ENCODE data around the gene ROBO2.

The ROBO2 gene

DNA sequence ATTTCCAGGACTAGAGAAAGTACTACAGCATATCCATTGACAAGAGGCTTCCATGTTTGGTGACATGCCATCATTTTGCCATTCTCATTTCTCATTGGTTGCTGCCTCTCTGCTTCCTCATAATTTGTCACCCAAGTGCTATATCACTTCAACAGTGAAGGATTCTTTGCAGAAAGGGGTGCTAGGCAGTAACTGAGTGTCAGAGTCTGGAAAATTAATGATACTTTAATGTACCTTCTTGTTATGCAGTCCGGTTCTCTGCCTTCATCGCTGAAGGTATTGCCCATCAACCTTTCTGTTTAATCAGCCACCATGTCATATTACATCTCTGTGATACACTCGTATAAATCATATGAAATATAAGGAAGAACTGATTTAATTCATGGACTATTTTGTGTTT lies 550.3 kb downstream of the ROBO2 start:
- H3K4me1 ChIP-seq (ENCODE audit: control insufficient read depth, insufficient read depth, low read length, poor library complexity, severe bottlenecking) = no peaks in the 10 kb centered on the region
- no peaks in the 10 kb centered on the region for H3K36me3 ChIP-seq (ENCODE audit: control insufficient read depth, insufficient read depth, low read length)
- H3K4me3 ChIP-seq (ENCODE audit: insufficient read depth, low read depth, low read length, poor library complexity, severe bottlenecking) = no peak overlapping the region
- H3K27ac ChIP-seq (ENCODE audit: insufficient read depth, low read length, poor library complexity, severe bottlenecking) = no peak overlapping the region
- no peak for DNase-seq
- no peaks in the 10 kb centered on the region for H3K9me3 ChIP-seq (ENCODE audit: control insufficient read depth, low read length)
- H3K27me3 ChIP-seq (replicated peaks; ENCODE audit: control insufficient read depth, insufficient read depth, low read length, poor library complexity, severe bottlenecking) = no peaks in the 10 kb centered on the region

DNA sequence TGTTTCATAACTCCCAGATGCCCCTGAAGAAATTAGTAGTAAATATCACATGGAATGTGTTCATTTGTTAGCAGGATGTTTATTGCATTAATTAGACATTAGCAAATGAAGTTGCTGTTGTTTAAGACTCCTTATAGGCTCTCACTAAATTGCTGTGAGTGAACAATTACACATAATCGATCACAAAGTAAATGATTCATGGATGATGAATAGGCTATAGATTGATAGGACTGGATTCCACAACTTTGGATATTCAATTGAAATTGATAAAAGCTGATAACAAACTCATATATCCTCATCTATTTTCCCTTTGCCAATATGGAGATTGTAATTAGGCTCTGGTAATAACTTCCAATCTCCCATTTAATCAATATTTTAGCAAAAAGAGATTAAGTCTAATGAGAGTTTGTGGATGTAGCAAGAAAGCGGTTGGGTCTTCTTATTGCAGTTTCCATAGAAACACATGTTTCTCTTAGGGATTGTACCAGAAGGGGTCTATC lies 555.5 kb downstream of the ROBO2 start:
- Histone ChIP-seq H3K4me1 (ENCODE audit: control insufficient read depth, insufficient read depth, low read length, poor library complexity, severe bottlenecking) (no peaks in the 10 kb centered on the region), H3K27me3 (replicated peaks; ENCODE audit: control insufficient read depth, insufficient read depth, low read length, poor library complexity, severe bottlenecking) (no peaks in the 10 kb centered on the region), H3K36me3 (ENCODE audit: control insufficient read depth, insufficient read depth, low read length) (no peaks in the 10 kb centered on the region), H3K27ac (ENCODE audit: insufficient read depth, low read length, poor library complexity, severe bottlenecking) (no peak overlapping the region), H3K9me3 (ENCODE audit: control insufficient read depth, low read length) (no peaks in the 10 kb centered on the region), H3K4me3 (ENCODE audit: insufficient read depth, low read depth, low read length, poor library complexity, severe bottlenecking) (no peak overlapping the region)
- DNase-seq = no peak

GRCh38 chr3:77599948-77600347 lies 560.0 kb downstream of the ROBO2 start:
- Histone ChIP-seq H3K4me1 (ENCODE audit: control insufficient read depth, insufficient read depth, low read length, poor library complexity, severe bottlenecking) (no peaks in the 10 kb centered on the region), H3K4me3 (ENCODE audit: insufficient read depth, low read depth, low read length, poor library complexity, severe bottlenecking) (no peak overlapping the region), H3K27me3 (replicated peaks; ENCODE audit: control insufficient read depth, insufficient read depth, low read length, poor library complexity, severe bottlenecking) (no peaks in the 10 kb centered on the region), H3K27ac (ENCODE audit: insufficient read depth, low read length, poor library complexity, severe bottlenecking) (no peak overlapping the region), H3K9me3 (ENCODE audit: control insufficient read depth, low read length) (no peaks in the 10 kb centered on the region), H3K36me3 (ENCODE audit: control insufficient read depth, insufficient read depth, low read length) (no peaks in the 10 kb centered on the region)
- DNase-seq = no peak

DNA sequence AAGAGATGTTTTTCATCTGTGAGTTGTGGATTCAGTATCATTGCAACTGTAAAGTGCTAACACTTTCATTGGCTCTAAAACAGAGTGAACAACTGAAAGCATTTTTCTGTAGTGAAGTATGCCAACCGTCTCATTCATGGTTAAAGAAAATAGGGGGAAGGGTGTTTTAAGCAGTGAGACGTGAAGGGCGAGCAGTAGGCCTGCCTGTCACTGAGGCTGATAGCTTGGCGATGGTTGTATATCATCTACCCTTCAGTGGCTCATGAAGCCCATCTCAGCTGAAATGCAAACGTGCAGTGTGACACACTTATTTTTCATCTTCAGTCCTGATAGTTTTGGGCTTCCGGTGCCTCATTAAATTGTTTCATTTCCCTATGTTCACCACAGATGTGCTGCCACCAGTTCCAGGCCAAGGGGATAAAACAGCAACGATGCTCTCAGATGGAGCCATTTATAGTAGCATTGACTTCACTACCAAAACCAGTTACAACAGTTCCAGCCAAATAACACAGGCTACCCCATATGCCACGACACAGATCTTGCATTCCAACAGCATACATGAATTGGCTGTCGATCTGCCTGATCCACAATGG lies 562.0 kb downstream of the ROBO2 start:
- no peak overlapping the region for H3K4me3 ChIP-seq (ENCODE audit: insufficient read depth, low read depth, low read length, poor library complexity, severe bottlenecking)
- H3K27me3 ChIP-seq (replicated peaks; ENCODE audit: control insufficient read depth, insufficient read depth, low read length, poor library complexity, severe bottlenecking) = no peaks in the 10 kb centered on the region
- no peak overlapping the region for H3K27ac ChIP-seq (ENCODE audit: insufficient read depth, low read length, poor library complexity, severe bottlenecking)
- no peaks in the 10 kb centered on the region for H3K9me3 ChIP-seq (ENCODE audit: control insufficient read depth, low read length)
- no peaks in the 10 kb centered on the region for H3K4me1 ChIP-seq (ENCODE audit: control insufficient read depth, insufficient read depth, low read length, poor library complexity, severe bottlenecking)
- no peak for DNase-seq
- no peaks in the 10 kb centered on the region for H3K36me3 ChIP-seq (ENCODE audit: control insufficient read depth, insufficient read depth, low read length)

DNA sequence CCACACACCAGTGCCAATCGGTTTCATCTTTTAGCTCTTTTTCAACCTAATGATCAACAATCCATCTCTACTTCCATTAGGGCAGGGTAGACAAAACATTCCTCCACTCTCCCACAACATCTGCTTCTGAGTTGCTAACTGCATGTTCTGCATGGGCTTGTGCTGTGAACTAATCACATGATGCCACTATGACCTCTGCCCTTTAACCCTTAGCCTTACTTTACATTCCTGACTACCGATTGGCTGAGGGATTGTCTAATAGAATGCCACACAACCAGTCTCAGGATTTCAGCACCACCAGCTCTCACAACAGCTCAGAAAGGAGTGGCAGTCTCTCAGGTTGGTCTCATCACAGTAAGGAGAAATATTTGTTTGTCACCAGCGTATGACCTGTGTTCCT lies 562.8 kb downstream of the ROBO2 start:
- Histone ChIP-seq H3K36me3 (ENCODE audit: control insufficient read depth, insufficient read depth, low read length) (no peaks in the 10 kb centered on the region), H3K9me3 (ENCODE audit: control insufficient read depth, low read length) (no peaks in the 10 kb centered on the region), H3K27ac (ENCODE audit: insufficient read depth, low read length, poor library complexity, severe bottlenecking) (no peak overlapping the region), H3K27me3 (replicated peaks; ENCODE audit: control insufficient read depth, insufficient read depth, low read length, poor library complexity, severe bottlenecking) (no peaks in the 10 kb centered on the region), H3K4me3 (ENCODE audit: insufficient read depth, low read depth, low read length, poor library complexity, severe bottlenecking) (no peak overlapping the region), H3K4me1 (ENCODE audit: control insufficient read depth, insufficient read depth, low read length, poor library complexity, severe bottlenecking) (no peaks in the 10 kb centered on the region)
- no peak for DNase-seq

DNA sequence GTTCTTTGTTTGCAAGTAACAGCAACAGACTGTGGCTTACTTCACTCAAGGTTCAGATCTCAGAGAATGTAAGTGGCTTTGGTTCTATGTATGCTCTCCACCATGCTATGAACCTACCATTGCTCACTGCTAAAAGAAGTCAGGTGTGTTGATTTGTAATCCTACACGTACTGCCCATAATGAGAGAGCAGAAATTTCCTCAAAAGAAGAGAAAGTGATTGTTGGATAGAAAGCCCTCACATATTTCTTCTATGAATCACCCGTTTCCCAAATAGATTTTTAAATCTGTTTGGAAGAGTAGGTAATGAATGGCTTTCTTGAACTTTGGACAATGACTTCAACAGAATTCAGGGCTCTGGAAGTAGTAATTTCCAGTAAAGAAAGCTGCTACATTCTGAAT lies 565.4 kb downstream of the ROBO2 start:
- no peaks in the 10 kb centered on the region for H3K4me1 ChIP-seq (ENCODE audit: control insufficient read depth, insufficient read depth, low read length, poor library complexity, severe bottlenecking)
- no peaks in the 10 kb centered on the region for H3K9me3 ChIP-seq (ENCODE audit: control insufficient read depth, low read length)
- H3K27ac ChIP-seq (ENCODE audit: insufficient read depth, low read length, poor library complexity, severe bottlenecking) = no peak overlapping the region
- no peaks in the 10 kb centered on the region for H3K36me3 ChIP-seq (ENCODE audit: control insufficient read depth, insufficient read depth, low read length)
- H3K4me3 ChIP-seq (ENCODE audit: insufficient read depth, low read depth, low read length, poor library complexity, severe bottlenecking) = no peak overlapping the region
- no peaks in the 10 kb centered on the region for H3K27me3 ChIP-seq (replicated peaks; ENCODE audit: control insufficient read depth, insufficient read depth, low read length, poor library complexity, severe bottlenecking)
- DNase-seq = no peak

DNA sequence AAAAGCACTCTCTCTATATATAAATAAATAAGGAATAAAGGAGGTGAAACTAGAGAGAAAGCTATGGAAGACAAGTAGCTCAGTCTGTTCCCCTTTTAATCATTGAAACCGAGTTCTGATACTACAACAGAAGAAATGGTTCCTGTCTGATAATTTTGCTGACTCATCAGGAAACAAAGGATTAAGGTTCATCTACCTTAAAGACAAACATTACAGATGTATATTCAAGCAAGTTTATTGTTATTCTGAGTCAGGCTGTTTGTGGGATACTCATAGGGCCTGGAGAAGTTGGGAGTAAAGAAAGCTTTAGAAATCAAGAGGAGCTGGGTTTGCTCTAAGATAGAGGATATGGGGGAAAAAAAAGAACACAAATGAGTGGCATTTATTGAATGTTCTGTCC lies 566.0 kb downstream of the ROBO2 start:
- no peaks in the 10 kb centered on the region for H3K4me1 ChIP-seq (ENCODE audit: control insufficient read depth, insufficient read depth, low read length, poor library complexity, severe bottlenecking)
- no peaks in the 10 kb centered on the region for H3K9me3 ChIP-seq (ENCODE audit: control insufficient read depth, low read length)
- no peaks in the 10 kb centered on the region for H3K27me3 ChIP-seq (replicated peaks; ENCODE audit: control insufficient read depth, insufficient read depth, low read length, poor library complexity, severe bottlenecking)
- no peaks in the 10 kb centered on the region for H3K36me3 ChIP-seq (ENCODE audit: control insufficient read depth, insufficient read depth, low read length)
- no peak for DNase-seq
- no peak overlapping the region for H3K4me3 ChIP-seq (ENCODE audit: insufficient read depth, low read depth, low read length, poor library complexity, severe bottlenecking)
- no peak overlapping the region for H3K27ac ChIP-seq (ENCODE audit: insufficient read depth, low read length, poor library complexity, severe bottlenecking)

- no peaks in the 10 kb centered on the region for H3K36me3 ChIP-seq (ENCODE audit: control insufficient read depth, insufficient read depth, low read length)
- no peaks in the 10 kb centered on the region for H3K9me3 ChIP-seq (ENCODE audit: control insufficient read depth, low read length)
- H3K4me3 ChIP-seq (ENCODE audit: insufficient read depth, low read depth, low read length, poor library complexity, severe bottlenecking) = no peak overlapping the region
- no peak for DNase-seq
- H3K27ac ChIP-seq (ENCODE audit: insufficient read depth, low read length, poor library complexity, severe bottlenecking) = no peak overlapping the region
- no peaks in the 10 kb centered on the region for H3K27me3 ChIP-seq (replicated peaks; ENCODE audit: control insufficient read depth, insufficient read depth, low read length, poor library complexity, severe bottlenecking)
- H3K4me1 ChIP-seq (ENCODE audit: control insufficient read depth, insufficient read depth, low read length, poor library complexity, severe bottlenecking) = no peaks in the 10 kb centered on the region
These were observed 566.5 kb downstream of the ROBO2 start for GRCh38 chr3:77606372-77606771.

DNA sequence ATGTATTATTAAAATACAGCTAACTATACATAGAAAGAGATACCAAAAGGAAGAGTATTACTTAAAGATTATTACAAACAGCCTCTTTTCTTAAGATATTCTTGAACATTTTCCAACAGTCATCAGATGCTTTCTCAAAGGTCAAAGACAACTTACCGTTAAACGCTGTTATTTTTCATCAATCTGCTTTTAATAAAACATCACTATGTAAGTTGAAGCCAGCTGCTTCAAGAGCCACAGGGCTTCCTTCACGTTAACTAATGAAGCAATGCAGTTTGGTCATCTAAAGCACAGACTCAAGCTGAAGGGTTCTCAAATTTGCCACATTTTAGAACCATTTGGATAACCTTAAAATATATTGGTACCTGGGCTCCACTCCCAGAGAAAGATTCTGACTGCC lies 578.8 kb downstream of the ROBO2 start:
- Histone ChIP-seq H3K27ac (ENCODE audit: insufficient read depth, low read length, poor library complexity, severe bottlenecking) (no peak overlapping the region), H3K9me3 (ENCODE audit: control insufficient read depth, low read length) (no peaks in the 10 kb centered on the region), H3K27me3 (replicated peaks; ENCODE audit: control insufficient read depth, insufficient read depth, low read length, poor library complexity, severe bottlenecking) (no peaks in the 10 kb centered on the region), H3K4me3 (ENCODE audit: insufficient read depth, low read depth, low read length, poor library complexity, severe bottlenecking) (no peak overlapping the region), H3K36me3 (ENCODE audit: control insufficient read depth, insufficient read depth, low read length) (no peaks in the 10 kb centered on the region), H3K4me1 (ENCODE audit: control insufficient read depth, insufficient read depth, low read length, poor library complexity, severe bottlenecking) (no peaks in the 10 kb centered on the region)
- DNase-seq = no peak

DNA sequence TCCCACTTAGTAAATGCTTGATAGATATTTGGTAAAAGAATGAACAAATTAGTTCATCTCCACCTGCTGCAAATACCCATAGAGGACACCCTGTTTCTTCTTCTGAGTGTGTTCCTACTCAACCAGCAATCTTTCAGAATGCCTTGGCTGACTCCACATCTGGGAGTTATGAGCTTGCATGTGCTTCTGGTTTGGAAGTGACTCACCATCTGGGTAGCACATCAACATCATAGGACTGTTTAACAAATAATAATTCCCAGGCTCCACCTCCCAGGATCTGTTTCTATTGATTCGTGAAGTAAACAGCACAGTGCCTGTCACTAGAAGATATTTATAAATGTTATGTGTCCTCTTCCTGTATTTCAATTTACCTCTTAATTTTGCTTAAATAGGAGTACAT lies 580.1 kb downstream of the ROBO2 start:
- H3K36me3 ChIP-seq (ENCODE audit: control insufficient read depth, insufficient read depth, low read length) = no peaks in the 10 kb centered on the region
- DNase-seq = no peak
- no peak overlapping the region for H3K4me3 ChIP-seq (ENCODE audit: insufficient read depth, low read depth, low read length, poor library complexity, severe bottlenecking)
- no peaks in the 10 kb centered on the region for H3K4me1 ChIP-seq (ENCODE audit: control insufficient read depth, insufficient read depth, low read length, poor library complexity, severe bottlenecking)
- no peak overlapping the region for H3K27ac ChIP-seq (ENCODE audit: insufficient read depth, low read length, poor library complexity, severe bottlenecking)
- H3K9me3 ChIP-seq (ENCODE audit: control insufficient read depth, low read length) = no peaks in the 10 kb centered on the region
- H3K27me3 ChIP-seq (replicated peaks; ENCODE audit: control insufficient read depth, insufficient read depth, low read length, poor library complexity, severe bottlenecking) = no peaks in the 10 kb centered on the region
